Activated CD4-positive, alpha-beta T cell treated with anti-CD3 and anti-CD28 coated beads for 1 hour (primary cell): Measurements from ENCODE around the gene THRB.

Experiments
- DNase-seq: peaks from one replicate; pipeline ENCODE4 v3.0.0-alpha.2; 2020

Gene THRB

DNA sequence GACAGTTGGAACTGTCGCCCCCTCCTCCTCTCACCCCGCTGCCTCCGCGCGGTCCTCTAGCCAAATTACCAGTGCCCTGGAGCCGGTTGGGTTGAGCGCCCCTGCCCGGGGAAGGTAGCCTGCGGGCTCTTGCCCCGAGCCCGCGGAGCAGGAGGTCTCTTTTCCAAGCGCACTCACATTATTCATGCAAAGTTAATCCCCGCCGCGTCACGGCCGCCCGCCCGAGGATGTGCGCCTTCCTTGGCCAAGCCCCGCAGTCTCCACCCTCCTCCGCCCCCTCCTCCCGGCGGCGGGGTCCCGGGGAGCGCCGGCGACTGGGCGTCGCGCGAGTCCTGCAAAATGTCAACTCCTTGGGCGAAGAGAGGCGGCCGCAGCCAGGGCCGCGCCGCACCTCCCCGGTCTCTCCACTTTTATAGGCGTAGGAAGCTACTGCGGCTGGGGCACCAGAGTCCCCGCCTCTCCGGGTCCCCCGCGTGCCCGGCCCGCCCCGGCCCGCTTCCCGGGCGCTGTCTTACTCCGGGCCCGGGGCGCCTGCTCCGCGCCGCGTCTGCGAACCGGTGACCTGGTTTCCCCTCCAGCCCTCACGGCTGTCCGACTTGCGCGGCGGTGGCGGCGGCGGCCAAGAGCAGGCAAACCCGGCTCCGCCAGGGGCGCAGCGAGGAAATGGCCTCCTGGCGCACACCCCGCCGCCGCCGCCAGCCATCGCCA lies at the start of gene THRB:
Gene THRB, minus strand, starts transcription at position 233 of the 708 bp plus-strand sequence.
- DNase-seq, result no peak

DNA sequence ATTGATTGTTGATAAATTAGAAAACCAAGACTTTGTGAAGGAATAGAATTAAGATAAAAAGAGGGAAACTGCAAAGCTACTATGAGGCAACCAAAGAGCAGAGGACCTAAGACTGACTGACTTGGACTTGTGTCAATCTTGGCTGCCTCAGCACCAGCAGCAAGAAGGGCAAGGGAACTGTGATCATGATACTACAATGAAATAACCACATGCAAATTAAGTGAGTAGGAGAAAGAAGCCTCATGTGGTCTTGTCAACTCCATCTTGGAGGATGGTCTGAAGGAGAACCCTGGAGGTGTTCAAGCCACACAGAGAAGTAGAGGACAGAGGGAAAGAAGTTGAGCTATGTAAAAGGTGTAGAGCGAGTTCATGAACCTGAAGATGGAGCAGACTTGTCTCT lies 47.3 kb upstream of the THRB start:
- DNase-seq, result no peak

DNA sequence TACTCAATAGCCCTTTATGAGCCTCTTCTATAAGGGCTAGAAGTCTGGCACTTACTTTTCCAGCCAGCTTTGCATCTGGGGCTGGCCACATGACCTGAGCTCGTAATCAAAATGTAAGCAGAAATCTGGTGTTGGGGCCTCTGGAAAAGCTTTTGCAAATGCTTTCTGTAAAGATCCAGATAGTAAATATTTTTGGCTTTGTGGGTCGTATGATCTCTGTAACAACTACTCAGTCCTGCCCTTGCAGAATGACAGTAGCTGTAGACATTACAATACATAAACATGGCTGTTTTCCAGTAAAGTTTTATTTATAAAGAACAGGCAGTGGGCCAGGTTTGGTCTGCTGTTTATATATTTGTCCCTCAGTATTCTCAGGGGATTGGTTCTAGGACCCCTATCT lies 46.2 kb upstream of the THRB start:
- no peak for DNase-seq

DNA sequence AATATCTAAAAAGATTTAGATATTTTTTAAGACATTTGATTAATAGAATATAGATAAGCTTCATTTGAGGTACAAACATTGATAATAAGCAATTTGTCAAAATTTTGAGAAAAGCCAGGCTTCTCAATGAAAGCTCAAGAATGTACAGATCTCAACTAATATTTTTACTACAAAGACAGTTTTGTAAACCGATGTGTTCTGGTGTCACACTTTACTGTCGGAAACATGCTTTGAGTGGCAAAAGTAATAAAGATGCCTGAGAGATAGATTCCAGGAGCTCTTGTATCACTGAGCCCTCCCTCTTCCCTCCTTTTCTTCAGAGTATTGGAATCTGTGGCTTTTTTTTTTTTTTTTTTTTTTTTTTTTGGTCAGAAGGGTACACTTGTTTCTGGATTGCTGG lies 45.0 kb upstream of the THRB start:
- no peak for DNase-seq

DNA sequence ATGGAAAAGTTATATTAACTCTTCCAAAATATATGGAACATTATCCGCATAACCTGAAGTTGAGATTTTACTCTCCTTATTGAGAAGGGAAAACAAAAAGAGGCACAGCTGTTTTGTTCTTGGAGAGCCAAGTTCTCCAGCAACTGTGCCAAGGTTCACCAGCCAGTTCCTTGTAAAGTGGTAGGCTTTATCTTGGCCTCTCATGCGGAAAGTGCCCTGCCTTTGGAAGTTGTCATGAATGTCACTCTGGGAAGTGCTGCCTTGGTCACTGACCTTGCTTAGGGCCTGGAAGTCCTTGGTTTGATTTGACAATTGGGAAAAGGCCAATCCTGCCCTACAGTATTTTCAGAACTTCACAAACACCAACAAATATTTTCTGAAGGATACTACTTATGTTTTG lies 44.2 kb upstream of the THRB start:
- no peak for DNase-seq

DNA sequence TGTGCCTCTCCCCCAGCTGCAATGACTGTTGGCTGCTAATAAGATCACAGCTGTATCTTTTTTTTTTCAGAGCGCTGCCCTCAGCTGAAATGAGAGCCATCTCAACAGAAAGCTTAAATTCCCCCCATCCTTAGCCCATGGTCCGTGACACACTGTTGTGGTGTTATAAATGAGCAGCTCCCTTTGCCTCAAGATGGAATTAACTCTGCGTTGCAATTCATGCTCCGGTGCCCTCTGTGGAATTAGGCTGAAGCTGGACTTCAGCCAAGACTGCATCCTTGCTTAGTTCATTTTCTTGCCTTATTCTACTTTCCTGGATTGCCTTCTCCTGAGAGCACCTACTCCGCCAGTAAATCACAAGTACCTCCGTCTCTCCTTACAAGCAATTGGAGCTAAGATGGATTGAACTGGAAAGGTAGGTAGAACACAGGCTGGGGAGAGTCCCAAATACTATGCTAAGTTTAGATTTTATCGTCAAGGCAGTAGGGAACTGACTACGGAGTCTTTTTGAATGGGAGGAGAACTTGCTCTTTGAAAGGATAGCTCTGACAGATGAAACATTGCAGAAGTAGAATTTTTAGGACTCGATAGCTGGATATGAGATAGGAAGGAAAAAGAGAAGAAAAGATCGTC lies 39.0 kb upstream of the THRB start:
- no peak for DNase-seq

DNA sequence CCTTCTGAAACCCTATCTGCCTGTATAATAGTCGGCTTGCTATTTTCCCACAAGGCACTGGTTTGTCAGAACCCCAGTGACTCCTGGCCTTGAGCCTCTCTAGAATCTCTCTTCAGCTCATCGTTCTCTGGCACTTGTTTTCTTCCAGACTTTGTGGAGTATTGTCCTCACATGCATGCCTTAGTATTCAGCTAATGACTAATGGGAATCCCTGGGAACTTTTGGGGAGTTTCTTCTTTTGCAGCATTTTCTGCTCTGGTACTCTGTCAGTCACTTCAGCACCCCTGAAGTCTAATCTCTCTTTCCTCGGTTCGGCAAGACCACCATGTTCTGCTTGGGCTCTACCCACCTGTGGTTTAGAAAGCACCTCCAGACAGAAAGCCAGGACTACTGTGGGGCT lies 35.8 kb upstream of the THRB start:
- no peak for DNase-seq

DNA sequence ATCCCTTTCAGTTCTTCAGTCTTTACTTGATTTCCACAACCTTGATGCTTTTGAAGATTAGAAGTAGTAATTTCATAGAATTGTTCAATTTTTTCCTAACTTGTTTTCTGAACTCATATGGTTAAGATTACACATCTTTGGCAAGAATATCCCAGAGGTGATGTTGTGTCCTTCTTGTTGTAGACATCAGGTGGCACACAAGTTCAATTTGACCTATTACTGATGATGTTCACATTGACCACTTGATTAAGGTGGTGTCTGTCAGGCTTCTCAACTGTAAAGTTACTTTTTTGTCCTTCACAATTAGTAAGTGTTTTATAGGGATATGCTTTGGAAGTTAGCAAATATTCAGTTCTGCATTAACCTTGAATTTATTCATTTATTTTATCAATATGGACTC lies 34.6 kb upstream of the THRB start:
- no peak for DNase-seq

DNA sequence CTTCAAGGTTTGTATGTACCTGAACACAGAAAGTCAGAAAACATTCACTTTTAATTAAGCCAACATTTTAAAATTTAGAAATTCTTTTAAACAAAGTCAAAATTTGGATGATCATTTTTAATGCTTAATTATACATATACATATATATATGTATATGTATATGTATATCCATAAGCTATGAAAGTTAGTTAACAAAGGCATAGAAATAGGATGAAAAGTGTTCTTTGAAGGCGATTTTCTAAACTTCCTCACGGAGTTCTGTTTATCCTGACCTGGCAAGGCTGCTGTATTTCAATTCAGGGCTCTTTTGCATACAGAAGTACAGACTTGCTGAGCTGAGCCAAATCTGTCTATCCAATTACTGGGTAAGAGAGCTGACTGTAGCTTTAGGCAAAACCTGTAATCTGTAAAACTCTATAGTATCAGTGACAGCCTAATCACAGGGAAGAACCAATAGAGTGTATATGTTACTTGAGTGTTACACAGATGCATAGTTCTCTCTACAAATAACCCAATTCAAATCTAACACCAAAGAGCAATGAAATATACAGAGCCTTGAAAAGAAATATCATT lies 32.1 kb upstream of the THRB start:
- DNase-seq, result no peak

DNA sequence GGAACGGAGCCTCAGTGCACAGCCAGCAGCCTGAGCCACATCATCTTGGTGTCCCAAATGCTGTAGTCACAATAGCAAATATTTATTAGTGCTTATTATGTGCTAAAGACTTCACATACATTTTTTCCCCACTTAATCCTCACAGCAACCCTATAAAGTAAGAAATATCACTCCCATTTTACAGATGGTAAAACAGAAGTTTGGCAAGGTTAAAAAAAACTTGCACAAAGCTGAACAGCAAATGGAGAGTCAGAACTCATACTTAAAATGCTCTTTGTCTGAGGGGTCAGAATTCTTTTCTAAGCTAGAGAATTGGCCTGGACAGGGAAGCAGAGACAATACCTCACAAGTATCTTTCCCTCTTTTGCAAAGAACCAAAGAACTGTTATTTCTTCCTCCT lies 30.9 kb upstream of the THRB start:
- DNase-seq, result no peak

DNA sequence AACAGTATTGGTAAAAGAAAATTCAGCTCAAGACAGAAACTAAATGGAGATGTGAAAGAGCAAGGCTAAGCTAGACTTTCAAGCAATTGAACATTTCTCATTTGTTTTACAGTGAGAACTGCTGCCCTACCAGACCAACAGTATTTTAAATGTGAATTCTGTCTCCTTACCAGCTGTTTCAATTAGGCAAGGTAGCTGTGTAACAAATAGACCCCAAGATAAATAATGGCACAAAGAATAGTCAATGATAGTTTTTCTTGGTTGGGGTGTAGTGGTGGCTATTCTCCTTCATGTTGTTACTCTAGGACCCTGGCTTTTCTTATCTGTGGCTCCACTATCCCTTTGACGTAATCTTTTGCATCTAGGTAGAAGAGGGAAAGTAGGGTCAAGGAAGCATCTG lies 30.4 kb upstream of the THRB start:
- DNase-seq, result no peak

DNA sequence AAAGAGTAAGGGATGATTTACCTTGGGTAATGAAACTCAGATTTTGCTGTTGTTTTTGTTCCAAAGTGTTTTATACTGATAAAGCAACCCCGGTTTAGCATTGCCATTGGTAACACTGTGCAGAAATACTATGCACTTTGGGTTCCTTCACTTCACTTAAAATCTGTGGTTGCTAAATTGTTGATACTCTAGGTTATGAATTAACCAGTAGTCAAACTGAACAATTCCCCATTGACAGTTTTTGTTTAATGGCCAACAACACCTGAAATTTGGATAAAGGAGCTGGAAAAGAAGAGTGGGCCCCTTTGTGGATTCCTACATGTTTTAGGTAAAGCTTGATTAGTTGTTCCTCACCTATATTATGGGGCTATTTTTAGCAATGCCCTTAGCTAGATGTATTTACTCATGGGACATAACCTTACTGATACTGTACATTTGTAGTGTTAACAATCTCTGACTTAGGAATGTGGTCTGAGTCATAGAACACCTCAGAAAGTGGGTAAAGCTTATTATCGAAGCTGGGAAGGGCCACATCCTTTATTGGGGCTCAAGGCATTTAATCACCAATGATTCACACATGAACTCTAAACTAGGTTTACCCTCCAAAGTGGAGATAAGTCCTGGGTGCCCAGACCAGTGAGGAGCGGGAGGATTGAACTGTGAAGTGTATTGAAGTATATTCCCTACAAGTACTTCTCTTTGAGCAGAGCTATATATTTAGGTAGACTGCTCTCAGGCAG lies 29.5 kb upstream of the THRB start:
- no peak for DNase-seq

DNA sequence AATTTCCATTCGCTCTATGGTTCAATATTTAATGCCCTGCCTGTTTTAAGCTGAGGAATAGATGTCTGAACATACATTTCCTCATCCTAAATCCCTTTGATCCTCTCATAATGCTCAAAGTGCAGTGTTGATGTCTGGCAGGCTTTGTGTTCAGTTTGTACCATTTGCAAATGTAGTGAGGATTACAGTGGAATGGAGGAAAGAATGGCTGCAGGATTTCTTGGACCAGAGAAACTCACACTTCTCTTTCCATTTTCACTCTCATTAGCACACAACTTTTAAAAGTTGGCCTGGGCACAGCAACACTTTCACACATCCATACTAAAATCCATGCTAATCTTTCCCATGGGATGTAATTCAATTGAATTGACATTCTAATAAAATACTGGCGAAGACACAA lies 28.6 kb upstream of the THRB start:
- no peak for DNase-seq

DNA sequence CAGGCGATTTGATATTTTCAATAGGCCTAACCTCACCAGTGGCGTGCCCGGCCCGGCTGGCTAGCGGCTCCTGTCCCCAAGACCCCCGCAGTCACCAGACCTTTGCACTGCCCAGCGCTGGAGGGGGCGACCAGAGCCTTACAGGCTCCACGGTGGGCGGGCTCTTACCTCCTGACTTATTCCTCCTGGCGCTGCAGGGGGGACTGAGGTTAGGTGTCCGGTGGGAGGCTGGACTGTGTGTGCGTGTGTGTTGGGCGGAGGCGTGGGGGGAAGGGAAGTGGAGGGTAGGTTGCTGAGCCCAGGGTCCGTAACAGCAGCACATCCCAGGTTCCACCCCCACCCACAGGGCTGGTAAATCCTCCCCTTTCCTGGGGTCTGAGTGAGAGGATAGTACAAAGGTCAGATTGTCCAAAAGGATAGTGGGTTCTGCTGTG lies 27.5 kb upstream of the THRB start:
- DNase-seq, result no peak

DNA sequence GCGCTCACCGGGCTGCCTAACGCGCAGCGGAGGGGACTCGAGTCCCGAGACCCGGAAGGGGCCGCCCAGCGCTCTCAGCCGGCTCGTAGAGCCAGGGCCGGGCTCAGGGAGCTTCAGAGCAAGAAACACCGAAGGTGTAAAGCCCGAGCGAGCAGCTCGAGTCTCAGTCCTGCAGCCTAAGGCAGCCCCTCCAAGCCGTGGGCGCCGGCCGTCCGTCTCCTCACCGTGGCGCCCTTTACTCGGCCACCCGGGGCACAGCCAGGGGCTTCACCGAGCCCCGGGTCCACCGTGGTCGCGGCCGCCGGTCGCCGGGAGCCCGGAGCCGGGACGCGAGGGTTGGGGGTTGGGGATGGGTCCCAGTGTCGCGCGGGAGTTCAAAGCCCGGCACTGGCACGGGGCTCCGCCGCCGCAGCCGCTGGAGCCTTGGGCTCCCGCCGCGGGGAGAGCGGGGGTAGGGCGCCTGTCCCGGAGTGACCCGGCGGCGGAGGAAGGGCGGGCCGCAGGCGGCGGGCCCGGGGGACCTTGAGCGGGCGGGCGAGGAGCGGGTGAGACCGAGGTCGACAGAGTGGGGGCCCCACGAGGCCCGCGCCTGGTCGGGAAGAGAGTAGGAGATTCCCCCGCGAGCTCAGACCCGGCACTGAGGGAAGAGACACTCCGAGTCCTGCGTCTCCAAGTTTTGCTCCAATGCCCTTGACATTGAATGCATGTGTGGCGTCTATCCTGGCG lies 26.9 kb upstream of the THRB start:
- DNase-seq, result no peak

DNA sequence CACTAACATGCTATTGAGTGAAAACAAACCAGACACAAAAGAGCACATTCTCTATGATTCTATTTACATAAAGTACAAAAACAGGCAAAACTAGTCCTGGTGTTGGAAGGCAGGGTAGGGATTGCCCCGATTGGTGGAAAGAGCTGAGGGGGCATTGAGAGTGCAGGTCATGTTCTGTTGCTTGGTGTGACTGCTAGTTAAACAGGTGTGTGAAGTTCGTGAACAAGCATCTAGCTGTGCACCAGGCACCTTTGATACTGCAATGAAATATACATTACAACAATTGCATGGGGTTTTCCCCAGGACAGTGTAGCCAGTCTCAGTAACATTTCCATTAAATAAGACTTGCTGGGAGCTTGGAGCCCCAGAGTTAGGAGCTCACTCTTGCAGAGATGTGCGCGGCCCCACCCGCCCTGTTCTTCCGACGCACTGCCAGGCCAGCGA lies 26.3 kb upstream of the THRB start:
- no peak for DNase-seq

DNA sequence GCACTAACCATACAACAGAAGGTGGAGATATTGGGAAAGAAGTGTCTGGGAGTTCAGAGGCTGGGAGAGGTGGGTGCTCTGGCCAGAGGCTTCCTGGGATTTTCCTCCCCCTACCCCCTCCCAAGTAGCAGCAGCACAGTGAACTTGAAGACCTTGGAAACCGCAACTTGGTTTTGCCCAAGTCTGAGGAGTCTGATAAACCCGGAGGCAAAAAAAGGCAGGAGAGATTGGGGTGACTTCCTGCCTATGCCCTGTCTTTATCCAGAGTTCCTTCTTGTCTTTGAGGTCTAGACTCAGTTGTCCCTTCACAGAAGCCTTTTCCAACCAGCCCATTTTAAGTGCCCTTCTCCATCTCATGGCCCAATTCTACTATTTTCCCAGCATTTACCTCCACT lies 25.4 kb upstream of the THRB start:
- DNase-seq, result no peak

DNA sequence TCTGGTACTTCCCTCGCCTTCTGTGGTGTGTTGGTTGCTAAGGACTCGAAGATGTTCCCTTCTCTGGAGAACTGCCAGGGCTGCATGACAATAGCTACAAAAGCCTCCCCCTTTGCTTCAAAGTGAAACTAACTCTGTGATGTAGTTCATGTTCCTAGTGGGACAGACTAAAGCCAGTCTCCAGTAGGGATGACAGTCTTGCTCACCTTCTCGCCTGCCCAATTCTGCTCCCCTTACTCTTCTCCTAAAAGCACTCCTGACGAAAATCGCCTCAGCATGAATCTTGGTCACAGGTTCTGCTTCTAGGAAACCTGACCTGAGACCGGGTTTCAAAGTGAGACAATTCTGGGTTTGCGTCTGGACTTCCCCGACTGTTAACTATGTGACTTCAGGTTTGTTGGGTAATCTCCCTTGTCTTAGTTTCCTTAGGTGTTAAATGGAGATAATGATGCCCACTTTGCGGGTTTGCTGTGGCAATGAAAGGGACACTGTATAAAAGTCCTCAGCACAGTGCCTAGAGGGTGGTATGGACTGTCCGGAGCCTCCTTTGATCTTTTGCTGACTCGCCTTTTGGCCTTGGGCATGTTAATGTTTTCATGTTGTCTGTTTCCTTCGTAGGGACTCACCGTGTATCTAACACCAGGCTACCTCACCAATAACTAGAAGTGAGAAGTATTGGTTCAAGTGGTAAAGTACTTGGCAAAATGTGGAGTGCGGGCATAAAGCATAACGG lies 24.9 kb upstream of the THRB start:
- no peak for DNase-seq

DNA sequence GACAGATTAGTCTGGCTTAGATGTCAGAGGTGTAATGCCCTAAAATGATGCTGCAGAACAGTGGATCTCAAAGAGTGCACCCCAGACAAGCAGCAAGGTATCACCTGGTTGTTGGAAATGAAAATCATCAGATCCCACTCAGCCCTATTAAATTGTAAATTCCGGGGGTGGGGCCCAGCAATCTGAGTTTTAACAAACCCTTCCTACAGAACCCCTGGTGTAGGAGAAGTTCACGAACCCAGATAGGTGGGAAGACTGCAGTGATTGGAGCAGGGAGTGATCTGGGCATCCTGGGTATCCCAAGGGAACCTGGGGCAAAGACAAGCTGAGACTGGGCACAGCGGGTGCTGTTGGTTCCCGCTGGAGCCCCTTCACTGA lies 24.3 kb upstream of the THRB start:
- DNase-seq, result no peak

DNA sequence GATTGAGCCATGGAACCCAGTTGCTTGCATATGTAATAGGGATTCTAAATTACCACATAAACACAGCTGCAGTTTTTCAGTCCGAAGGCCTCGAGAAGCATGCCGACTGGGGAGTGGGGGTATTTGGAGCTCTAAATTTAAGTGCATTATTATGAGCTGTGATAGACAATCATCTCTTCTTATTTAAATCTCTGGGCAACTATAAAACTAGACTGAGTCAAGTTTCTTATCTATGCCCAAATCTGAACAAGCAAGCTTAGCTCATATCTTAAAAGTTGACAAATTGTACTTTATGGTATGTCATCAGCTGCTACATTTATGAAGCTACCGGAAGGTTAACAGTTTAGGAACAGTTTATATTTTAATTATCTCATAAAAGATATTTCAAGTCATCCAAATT lies 19.5 kb upstream of the THRB start:
- DNase-seq, result no peak

DNA sequence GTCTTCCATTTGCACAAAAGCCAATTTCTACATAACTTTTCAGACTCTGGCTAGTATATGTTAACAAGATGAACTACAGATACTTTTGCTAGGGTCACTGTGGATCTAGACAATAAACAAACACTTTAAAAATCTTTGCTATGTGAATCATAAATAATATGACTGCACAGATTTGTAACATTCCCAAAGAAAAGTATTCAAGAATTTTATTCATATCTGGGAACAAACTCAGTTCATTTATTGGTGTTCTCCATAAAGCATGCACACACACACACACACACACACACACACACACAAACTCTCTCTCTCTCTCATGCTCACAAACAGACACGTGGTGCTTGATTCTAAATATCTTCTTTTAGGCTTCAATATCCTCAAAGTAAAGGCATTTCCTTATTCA lies 18.8 kb upstream of the THRB start:
- DNase-seq, result no peak

DNA sequence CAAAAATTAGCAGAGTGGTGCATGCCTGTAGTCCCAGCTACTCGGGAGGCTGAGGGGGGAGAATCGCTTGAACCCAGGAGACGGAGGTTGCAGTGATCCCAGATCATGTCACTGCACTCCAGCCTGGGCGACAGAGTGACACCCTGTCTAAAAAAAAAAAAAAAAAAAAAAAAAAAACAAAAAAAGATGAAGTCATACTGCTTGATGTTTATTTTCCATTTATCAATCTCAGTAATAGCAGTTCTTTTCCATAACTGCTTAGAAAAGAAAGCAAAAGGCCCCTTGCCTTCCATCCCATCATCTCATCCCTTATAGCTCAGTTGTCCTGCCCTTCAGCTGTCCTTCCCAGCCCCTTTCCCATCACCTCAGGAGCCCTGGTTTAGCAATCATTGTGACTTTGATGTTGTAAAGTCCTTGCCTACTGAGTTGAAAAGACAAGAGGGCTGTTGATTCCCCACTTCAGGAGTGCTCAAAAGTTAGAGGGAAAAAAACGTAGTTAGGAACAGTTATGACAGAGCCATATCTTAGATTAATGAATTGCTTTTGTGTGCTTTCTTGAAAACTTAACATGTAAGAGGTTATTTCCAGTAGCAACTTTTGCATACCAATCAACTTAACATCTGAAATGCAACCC lies 18.0 kb upstream of the THRB start:
- DNase-seq, result no peak
